Osteocyte (in vitro differentiated cells): ENCODE measurements around the gene DAB2IP. TPM values are rescaled to one million over a fixed set of nuclear protein-coding genes. Genes with fewer than 3 reads are reported as not detected.

Source experiments
- DNase-seq: peaks from one replicate; pipeline ENCODE4 v3.0.0; 2021; ENCODE audit warnings: mixed read lengths; ENCODE audit not compliant: unreplicated experiment; ENCODE audit errors: extremely low spot score
- H3K27ac Mint-ChIP-seq: one replicate; pipeline ENCODE4 v1.8.0; 2021; ENCODE audit warnings: mild to moderate bottlenecking, mixed read lengths; ENCODE audit not compliant: unreplicated experiment
- H3K27me3 Mint-ChIP-seq: one replicate; pipeline ENCODE4 v1.8.0; 2021; ENCODE audit warnings: mixed read lengths; ENCODE audit not compliant: unreplicated experiment
- H3K36me3 Mint-ChIP-seq: one replicate; pipeline ENCODE4 v1.8.0; 2021; ENCODE audit warnings: mixed read lengths; ENCODE audit not compliant: unreplicated experiment
- H3K4me1 Mint-ChIP-seq: one replicate; pipeline ENCODE4 v1.8.0; 2021; ENCODE audit warnings: mixed read lengths; ENCODE audit not compliant: unreplicated experiment
- H3K4me3 Mint-ChIP-seq: one replicate; pipeline ENCODE4 v1.8.0; 2021; ENCODE audit warnings: mild to moderate bottlenecking, moderate library complexity, mixed read lengths; ENCODE audit not compliant: unreplicated experiment
- H3K9me3 Mint-ChIP-seq: one replicate; pipeline ENCODE4 v1.8.0; 2021; ENCODE audit warnings: mixed read lengths; ENCODE audit not compliant: unreplicated experiment
- total RNA-seq: library from RNA; stranded (reverse); gene quantifications from 2 replicates; pipeline ENCODE4 v1.2.1, GENCODE V29; 2021
- TF ChIP-seq, protein P1 (sequence below): fragments of 200-600 bp; sonication (generic); IDR thresholded peaks from 2 replicates; pipeline ENCODE4 v1.5.0; 2021; ENCODE audit warnings: antibody characterized with exemption, mild to moderate bottlenecking, moderate library complexity

Gene DAB2IP
- total RNA-seq, 1 donor from 2014 or later = 43.6 TPM

DNA sequence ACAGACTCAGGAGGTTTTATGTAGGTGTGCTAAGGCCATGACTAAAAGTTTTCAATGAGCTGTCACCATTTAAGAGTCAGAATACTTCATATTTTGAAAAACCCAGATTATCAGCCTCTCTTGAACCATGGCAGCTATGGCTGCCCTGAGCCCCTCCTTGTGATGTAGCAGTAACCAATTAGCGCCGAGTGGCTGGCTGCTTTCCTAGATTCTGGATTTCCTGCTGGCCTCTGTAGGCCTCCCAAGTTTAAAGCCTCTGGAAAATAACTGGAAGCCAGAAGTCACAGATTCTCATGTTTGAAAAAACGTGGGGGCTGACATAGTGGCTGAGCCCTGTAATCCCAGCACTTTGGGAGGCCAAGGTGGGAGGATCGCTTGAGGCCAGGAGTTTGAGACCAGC lies 25.5 kb downstream of the DAB2IP start:
- no peaks in the 10 kb centered on the region for H3K27me3 Mint-ChIP-seq
- peaks cover 23% of the 10 kb centered on the region for H3K4me1 Mint-ChIP-seq
- no peak overlapping the region for H3K27ac Mint-ChIP-seq

GRCh38 chr9:121678501-121679022 lies 27.1 kb downstream of the DAB2IP start:
- Mint-ChIP-seq H3K4me3 (no peak overlapping the region), H3K9me3 (no peaks in the 10 kb centered on the region), H3K36me3 (peaks cover 6% of the 10 kb centered on the region), H3K27me3 (no peaks in the 10 kb centered on the region), H3K27ac (no peak overlapping the region), H3K4me1 (peaks cover 21% of the 10 kb centered on the region)
- DNase-seq = no peak
- TF ChIP-seq, protein P1, sequence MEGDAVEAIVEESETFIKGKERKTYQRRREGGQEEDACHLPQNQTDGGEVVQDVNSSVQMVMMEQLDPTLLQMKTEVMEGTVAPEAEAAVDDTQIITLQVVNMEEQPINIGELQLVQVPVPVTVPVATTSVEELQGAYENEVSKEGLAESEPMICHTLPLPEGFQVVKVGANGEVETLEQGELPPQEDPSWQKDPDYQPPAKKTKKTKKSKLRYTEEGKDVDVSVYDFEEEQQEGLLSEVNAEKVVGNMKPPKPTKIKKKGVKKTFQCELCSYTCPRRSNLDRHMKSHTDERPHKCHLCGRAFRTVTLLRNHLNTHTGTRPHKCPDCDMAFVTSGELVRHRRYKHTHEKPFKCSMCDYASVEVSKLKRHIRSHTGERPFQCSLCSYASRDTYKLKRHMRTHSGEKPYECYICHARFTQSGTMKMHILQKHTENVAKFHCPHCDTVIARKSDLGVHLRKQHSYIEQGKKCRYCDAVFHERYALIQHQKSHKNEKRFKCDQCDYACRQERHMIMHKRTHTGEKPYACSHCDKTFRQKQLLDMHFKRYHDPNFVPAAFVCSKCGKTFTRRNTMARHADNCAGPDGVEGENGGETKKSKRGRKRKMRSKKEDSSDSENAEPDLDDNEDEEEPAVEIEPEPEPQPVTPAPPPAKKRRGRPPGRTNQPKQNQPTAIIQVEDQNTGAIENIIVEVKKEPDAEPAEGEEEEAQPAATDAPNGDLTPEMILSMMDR = no peak

More for the DNA sequence above, 25.5 kb downstream of the DAB2IP start:
- TF ChIP-seq, protein P1 = no peak
- no peaks in the 10 kb centered on the region for H3K9me3 Mint-ChIP-seq
- H3K36me3 Mint-ChIP-seq = peaks cover 6% of the 10 kb centered on the region
- DNase-seq = no peak
- no peak overlapping the region for H3K4me3 Mint-ChIP-seq

- TF ChIP-seq, protein P1 = no peak
- H3K36me3 Mint-ChIP-seq = peaks cover 6% of the 10 kb centered on the region
- no peaks in the 10 kb centered on the region for H3K9me3 Mint-ChIP-seq
- no peak for DNase-seq
- no peaks in the 10 kb centered on the region for H3K27me3 Mint-ChIP-seq
- no peak overlapping the region for H3K27ac Mint-ChIP-seq
- peaks cover 13% of the 10 kb centered on the region for H3K4me1 Mint-ChIP-seq
- H3K4me3 Mint-ChIP-seq = no peak overlapping the region
These were observed 28.6 kb downstream of the DAB2IP start for GRCh38 chr9:121679901-121680635.

DNA sequence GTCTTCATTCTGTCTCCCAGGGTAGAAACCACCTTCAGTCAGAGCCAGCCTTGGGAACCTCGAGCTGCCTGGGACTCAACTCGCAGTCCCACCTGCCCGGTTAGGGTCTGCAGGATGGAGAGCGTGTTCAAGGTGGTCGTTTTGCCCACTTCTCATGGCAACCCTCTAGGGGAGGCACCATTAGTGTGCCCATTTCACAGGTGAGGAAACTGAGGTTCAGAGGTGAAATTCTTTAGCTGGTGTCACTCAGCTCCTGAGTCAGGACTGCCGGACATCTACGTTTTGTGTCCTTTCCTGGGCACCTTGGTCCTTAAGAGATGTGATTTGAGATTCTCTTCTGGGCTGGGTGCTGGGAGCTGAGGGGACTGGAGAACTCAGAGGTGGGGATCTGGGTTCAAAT lies 30.0 kb downstream of the DAB2IP start:
- Mint-ChIP-seq H3K27ac (no peak overlapping the region), H3K9me3 (no peaks in the 10 kb centered on the region), H3K36me3 (peaks cover 6% of the 10 kb centered on the region), H3K4me3 (no peak overlapping the region), H3K27me3 (no peaks in the 10 kb centered on the region), H3K4me1 (no peaks in the 10 kb centered on the region)
- no peak for DNase-seq
- TF ChIP-seq, protein P1 = no peak

DNA sequence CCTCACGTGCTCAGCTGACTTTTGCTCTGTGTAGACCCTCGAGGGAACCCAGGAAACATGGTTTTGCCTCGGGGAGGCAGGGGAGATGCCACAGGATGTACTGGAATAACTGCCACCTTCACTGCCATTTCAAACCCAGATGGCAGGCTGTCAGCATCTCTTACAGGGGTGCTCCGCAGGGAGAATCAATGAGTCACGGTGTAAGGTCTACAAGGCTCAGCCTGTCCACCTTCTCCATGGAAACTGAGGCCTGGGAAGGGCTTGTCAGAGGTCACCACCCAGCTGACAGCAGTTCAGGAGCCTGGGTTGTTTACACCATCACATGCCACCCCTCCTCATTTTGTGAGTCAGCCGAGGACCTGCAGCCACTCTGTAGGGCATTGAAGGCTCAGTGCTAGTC lies 30.8 kb downstream of the DAB2IP start:
- no peak overlapping the region for H3K4me3 Mint-ChIP-seq
- no peak for DNase-seq
- peaks cover 3% of the 10 kb centered on the region for H3K4me1 Mint-ChIP-seq

More for the DNA sequence above, 30.8 kb downstream of the DAB2IP start:
- Mint-ChIP-seq H3K9me3 (no peaks in the 10 kb centered on the region), H3K36me3 (peaks cover 6% of the 10 kb centered on the region), H3K27ac (no peak overlapping the region), H3K27me3 (no peaks in the 10 kb centered on the region)
- TF ChIP-seq, protein P1 = no peak
